C4-2B (cell line): Measurements from ENCODE around the gene KCNK7.
A peak's percentile ranks its signal among the peaks of the same experiment; 100 is the strongest.

Source experiments
- H3K27ac ChIP-seq: fragments of 450-650 bp; 2 replicates; pipeline ENCODE4 v1.5.1; 2017
- CTCF ChIP-seq: fragments of 450-650 bp; conservative IDR thresholded peaks from 2 replicates; pipeline ENCODE4 v1.5.1; 2017; ENCODE audit warnings: mild to moderate bottlenecking
- ZFX ChIP-seq: fragments of 450-650 bp; IDR thresholded peaks from 2 replicates; pipeline ENCODE4 v1.6.1; 2017

Gene KCNK7

GRCh38 chr11:65563601-65564000 lies 32.0 kb downstream of the KCNK7 start:
- H3K27ac ChIP-seq = no peak overlapping the region
- TF ChIP-seq ZFX (no peak), CTCF (no peak)

GRCh38 chr11:65562788-65563187 lies 32.8 kb downstream of the KCNK7 start:
- TF ChIP-seq ZFX = no peak
- TF ChIP-seq CTCF = no peak
- H3K27ac ChIP-seq = no peak overlapping the region

GRCh38 chr11:65562020-65562419 lies 33.6 kb downstream of the KCNK7 start:
- TF ChIP-seq CTCF (no peak), ZFX (no peak)
- H3K27ac ChIP-seq = no peak overlapping the region

- peak overlapping the region; percentile 68; the same call in 1 of the 2 replicates for H3K27ac ChIP-seq
- TF ChIP-seq ZFX (no peak), CTCF (no peak)
Measured at GRCh38 chr11:65560555-65561418, 34.8 kb downstream of the KCNK7 start.

GRCh38 chr11:65559951-65560537 lies 35.6 kb downstream of the KCNK7 start:
- H3K27ac ChIP-seq = peak overlapping the region; percentile 68
- no peak for TF ChIP-seq ZFX
- no peak for TF ChIP-seq CTCF

- peak overlapping the region; percentile 68 for H3K27ac ChIP-seq
- TF ChIP-seq CTCF (no peak), ZFX (no peak)
Measured at GRCh38 chr11:65559535-65559934, 36.1 kb downstream of the KCNK7 start.

- peak overlapping the region; percentile 68 for H3K27ac ChIP-seq
Measured at GRCh38 chr11:65558930-65559509, 36.6 kb downstream of the KCNK7 start.

More at GRCh38 chr11:65558930-65559509, 36.6 kb downstream of the KCNK7 start:
- TF ChIP-seq ZFX = no peak
- TF ChIP-seq CTCF = no peak
